A172 (cell line): ENCODE data around the gene RAB19. TPM values are rescaled to one million over a fixed set of nuclear protein-coding genes. Genes with fewer than 3 reads are reported as not detected.
"Not testable (repeated sequence)": the region's sequence is repeated elsewhere in the genome, so short reads cannot be mapped to it uniquely, and the experiment has no call there.

Source experiments
- DNase-seq: peaks from one replicate; pipeline ENCODE4 v3.0.0-alpha.2; 2015; ENCODE audit warnings: low spot score
- total RNA-seq: library from RNA; depleted of rRNA; stranded (reverse); fragments of >200 nt; shearing (Covaris generic); gene quantifications from 2 replicates; pipeline ENCODE4 v1.2.3, GENCODE V29; 2014

RAB19 gene
- total RNA-seq, 1 experiment from 2014 or later: not detected

GRCh38 chr7:140402178-140402835, 1.6 kb upstream of the RAB19 start:
- DNase-seq: peak; percentile 23

GRCh38 chr7:140404565-140405065, 757 bp downstream of the RAB19 start:
- DNase-seq: no peak

- DNase-seq: no peak
Measured at GRCh38 chr7:140415361-140415760, 11.5 kb downstream of the RAB19 start.

GRCh38 chr7:140415816-140416215, 12.0 kb downstream of the RAB19 start:
- DNase-seq: not testable (repeated sequence)

- DNase-seq: no peak
Measured at GRCh38 chr7:140416560-140416959, 12.7 kb downstream of the RAB19 start.

GRCh38 chr7:140417456-140418155, 13.7 kb downstream of the RAB19 start:
- DNase-seq: no peak

GRCh38 chr7:140418156-140418472, 14.3 kb downstream of the RAB19 start:
- not testable (repeated sequence) for DNase-seq

- DNase-seq: no peak
Measured at GRCh38 chr7:140418653-140419052, 14.8 kb downstream of the RAB19 start.

- DNase-seq: no peak
Measured at GRCh38 chr7:140421521-140421920, 17.7 kb downstream of the RAB19 start.

GRCh38 chr7:140423501-140423900, 19.6 kb downstream of the RAB19 start:
- no peak for DNase-seq

GRCh38 chr7:140425718-140426117, 21.9 kb downstream of the RAB19 start:
- DNase-seq: no peak

GRCh38 chr7:140426130-140426529, 22.3 kb downstream of the RAB19 start:
- no peak for DNase-seq

- no peak for DNase-seq
Measured at GRCh38 chr7:140433396-140433795, 29.5 kb downstream of the RAB19 start.

- DNase-seq: no peak
Measured at GRCh38 chr7:140435252-140435895, 31.5 kb downstream of the RAB19 start.

- DNase-seq: no peak
Measured at GRCh38 chr7:140439359-140439758, 35.5 kb downstream of the RAB19 start.

GRCh38 chr7:140440593-140440992, 36.7 kb downstream of the RAB19 start:
- DNase-seq: no peak

- DNase-seq: no peak
Measured at GRCh38 chr7:140441519-140441918, 37.7 kb downstream of the RAB19 start.

- DNase-seq: no peak
Measured at GRCh38 chr7:140446467-140446866, 42.6 kb downstream of the RAB19 start.

GRCh38 chr7:140447841-140448240, 44.0 kb downstream of the RAB19 start:
- DNase-seq: no peak

- DNase-seq: no peak
Measured at GRCh38 chr7:140448781-140449480, 45.1 kb downstream of the RAB19 start.

GRCh38 chr7:140451716-140452115, 47.9 kb downstream of the RAB19 start:
- no peak for DNase-seq

- no peak for DNase-seq
Measured at GRCh38 chr7:140453273-140453672, 49.4 kb downstream of the RAB19 start.
